ENCODE measurements around the gene CYP26C1. TPM values are rescaled to one million over a fixed set of nuclear protein-coding genes. Genes with fewer than 3 reads are reported as not detected.

The CYP26C1 gene
- total RNA-seq, 2 donors from 2014 or later: not detected

DNA sequence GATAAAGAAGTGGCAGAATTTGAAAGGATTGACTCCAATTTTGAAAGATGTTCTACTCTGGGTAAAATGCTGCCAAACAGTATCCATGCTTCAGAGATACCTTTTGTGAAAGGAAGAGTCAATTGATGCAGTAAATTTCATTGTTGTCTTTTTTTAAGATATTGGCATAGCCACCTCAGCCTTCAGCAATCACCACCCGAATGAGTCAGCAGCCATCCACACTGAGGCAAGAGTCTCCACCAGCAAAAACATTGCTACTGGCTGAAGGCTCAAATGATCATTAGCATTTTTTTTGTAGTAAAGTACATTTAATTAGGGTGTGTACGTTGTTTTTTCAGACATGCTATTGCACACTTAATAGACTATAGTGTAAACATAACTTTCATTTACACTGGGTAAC is 31.7 kb upstream of the CYP26C1 start:
- H3K4me1 ChIP-seq: no peaks in the 10 kb centered on the region
- no peaks in the 10 kb centered on the region for H3K36me3 ChIP-seq
- H3K4me3 ChIP-seq: no peak overlapping the region
- TF ChIP-seq, protein P1, sequence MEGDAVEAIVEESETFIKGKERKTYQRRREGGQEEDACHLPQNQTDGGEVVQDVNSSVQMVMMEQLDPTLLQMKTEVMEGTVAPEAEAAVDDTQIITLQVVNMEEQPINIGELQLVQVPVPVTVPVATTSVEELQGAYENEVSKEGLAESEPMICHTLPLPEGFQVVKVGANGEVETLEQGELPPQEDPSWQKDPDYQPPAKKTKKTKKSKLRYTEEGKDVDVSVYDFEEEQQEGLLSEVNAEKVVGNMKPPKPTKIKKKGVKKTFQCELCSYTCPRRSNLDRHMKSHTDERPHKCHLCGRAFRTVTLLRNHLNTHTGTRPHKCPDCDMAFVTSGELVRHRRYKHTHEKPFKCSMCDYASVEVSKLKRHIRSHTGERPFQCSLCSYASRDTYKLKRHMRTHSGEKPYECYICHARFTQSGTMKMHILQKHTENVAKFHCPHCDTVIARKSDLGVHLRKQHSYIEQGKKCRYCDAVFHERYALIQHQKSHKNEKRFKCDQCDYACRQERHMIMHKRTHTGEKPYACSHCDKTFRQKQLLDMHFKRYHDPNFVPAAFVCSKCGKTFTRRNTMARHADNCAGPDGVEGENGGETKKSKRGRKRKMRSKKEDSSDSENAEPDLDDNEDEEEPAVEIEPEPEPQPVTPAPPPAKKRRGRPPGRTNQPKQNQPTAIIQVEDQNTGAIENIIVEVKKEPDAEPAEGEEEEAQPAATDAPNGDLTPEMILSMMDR (IDR thresholded peaks at IDR 0.05): no peak
- no peak overlapping the region for H3K27ac ChIP-seq
- no peak overlapping the region for H3K9ac ChIP-seq (ENCODE audit: low read depth in 2 of 2, low read length in 2 of 2)
- intact Hi-C loops (cut with DNase I): no loop called here
- DNase-seq: no peak
- no peaks in the 10 kb centered on the region for H3K27me3 ChIP-seq
- H3K9me3 ChIP-seq: no peaks in the 10 kb centered on the region

GRCh38 chr10:93030409-93030808 is 30.2 kb upstream of the CYP26C1 start:
- no peak overlapping the region for H3K27ac ChIP-seq
- no peak overlapping the region for H3K4me3 ChIP-seq
- no peak for DNase-seq
- H3K27me3 ChIP-seq: no peaks in the 10 kb centered on the region
- no peaks in the 10 kb centered on the region for H3K9me3 ChIP-seq
- no peaks in the 10 kb centered on the region for H3K4me1 ChIP-seq
- no peak overlapping the region for H3K9ac ChIP-seq (ENCODE audit: low read depth in 2 of 2, low read length in 2 of 2)
- H3K36me3 ChIP-seq: no peaks in the 10 kb centered on the region
- TF ChIP-seq, protein P1 (IDR thresholded peaks at IDR 0.05): no peak
- intact Hi-C loops (cut with DNase I): no loop called here

DNA sequence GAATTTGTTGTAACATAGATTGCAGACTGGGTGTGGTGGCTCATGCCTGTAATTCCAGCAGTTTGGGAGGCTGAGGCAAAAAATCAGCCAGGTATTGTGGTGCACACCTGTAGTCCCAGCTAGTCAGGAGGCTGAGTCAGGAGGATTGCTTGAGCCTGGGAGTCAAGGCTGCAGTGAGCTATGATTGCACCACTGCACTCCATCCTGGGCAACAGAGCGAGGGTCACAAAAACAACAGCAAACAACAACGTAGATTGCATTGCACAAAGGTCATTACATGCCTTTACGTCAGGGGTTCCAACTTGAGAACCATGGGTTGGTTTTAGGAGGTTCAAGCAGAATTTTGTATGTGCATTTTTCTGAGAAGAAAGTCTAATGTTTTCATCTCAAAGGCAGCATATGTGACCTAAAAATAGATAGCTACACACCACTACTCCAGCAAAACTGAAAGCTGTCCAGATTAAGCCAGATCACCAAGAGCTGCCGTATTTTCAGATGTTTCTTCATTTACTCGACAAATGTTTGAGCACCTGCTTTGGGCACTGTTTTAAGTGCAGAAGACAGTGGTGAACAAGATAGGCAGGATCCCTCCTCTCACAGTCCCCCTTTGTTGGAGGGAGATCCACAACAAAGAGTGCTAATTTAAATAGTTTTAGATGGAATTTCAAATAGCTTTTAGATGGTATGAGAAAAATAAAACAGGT is 28.3 kb upstream of the CYP26C1 start:
- Histone ChIP-seq H3K9ac (ENCODE audit: low read depth in 2 of 2, low read length in 2 of 2) (no peak overlapping the region), H3K27me3 (no peaks in the 10 kb centered on the region), H3K4me1 (no peaks in the 10 kb centered on the region), H3K9me3 (no peaks in the 10 kb centered on the region), H3K4me3 (no peak overlapping the region), H3K27ac (no peak overlapping the region), H3K36me3 (no peaks in the 10 kb centered on the region)
- TF ChIP-seq, protein P1 (IDR thresholded peaks at IDR 0.05): no peak
- no peak for DNase-seq
- intact Hi-C loops (cut with DNase I): no loop called here

DNA sequence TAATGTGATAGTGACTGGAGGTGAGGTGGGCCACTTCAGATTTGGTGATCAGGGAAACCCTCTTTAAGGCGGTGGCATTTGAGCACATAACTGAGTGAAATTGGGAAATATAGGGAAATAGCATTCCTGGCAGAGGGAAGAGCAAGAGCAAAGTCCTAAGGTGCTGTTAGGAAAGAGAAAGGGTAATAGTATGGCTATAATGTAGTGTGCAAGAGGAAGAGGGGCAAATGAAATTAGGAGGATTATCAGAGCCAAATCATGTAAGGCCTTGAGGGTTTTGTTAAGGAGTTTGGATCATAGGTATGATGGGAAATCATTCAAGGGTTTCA is 27.8 kb upstream of the CYP26C1 start:
- H3K4me1 ChIP-seq: no peaks in the 10 kb centered on the region

GRCh38 chr10:93034426-93034825 is 26.2 kb upstream of the CYP26C1 start:
- TF ChIP-seq, protein P1 (IDR thresholded peaks at IDR 0.05): no peak
- H3K27ac ChIP-seq: peak overlapping the region; percentile 0
- intact Hi-C loops (cut with DNase I): no loop called here

More for the DNA sequence above, 27.8 kb upstream of the CYP26C1 start:
- H3K27me3 ChIP-seq: no peaks in the 10 kb centered on the region
- TF ChIP-seq, protein P1 (IDR thresholded peaks at IDR 0.05): no peak
- H3K9ac ChIP-seq (ENCODE audit: low read depth in 2 of 2, low read length in 2 of 2): no peak overlapping the region
- no peak for DNase-seq
- no peaks in the 10 kb centered on the region for H3K36me3 ChIP-seq
- no peak overlapping the region for H3K4me3 ChIP-seq
- H3K9me3 ChIP-seq: no peaks in the 10 kb centered on the region
- H3K27ac ChIP-seq: no peak overlapping the region
- intact Hi-C loops (cut with DNase I): no loop called here

More at GRCh38 chr10:93034426-93034825, 26.2 kb upstream of the CYP26C1 start:
- Histone ChIP-seq H3K9ac (ENCODE audit: low read depth in 2 of 2, low read length in 2 of 2) (no peak overlapping the region), H3K4me3 (no peak overlapping the region), H3K4me1 (no peaks in the 10 kb centered on the region), H3K36me3 (no peaks in the 10 kb centered on the region), H3K9me3 (no peaks in the 10 kb centered on the region), H3K27me3 (no peaks in the 10 kb centered on the region)
- DNase-seq: no peak

Measured in colonic mucosa (tissue), 4 donors.